Neuron (in vitro differentiated cells): Measurements from ENCODE around the gene NEB.

Experiments
- H2AFZ ChIP-seq: one replicate; pipeline ENCODE4 v1.6.1; 2013; ENCODE audit warnings: low read depth, mild to moderate bottlenecking, inconsistent platforms, low read length, moderate library complexity
- H3K27me3 ChIP-seq: one replicate; pipeline ENCODE4 v1.6.1; 2013; ENCODE audit warnings: low read length; ENCODE audit not compliant: insufficient read depth
- H3K36me3 ChIP-seq: one replicate; pipeline ENCODE4 v1.6.1; 2013; ENCODE audit warnings: low read length; ENCODE audit not compliant: insufficient read depth
- H3K4me1 ChIP-seq: one replicate; pipeline ENCODE4 v1.6.1; 2013; ENCODE audit warnings: low read length; ENCODE audit not compliant: insufficient read depth
- H3K4me3 ChIP-seq: 2 replicates; pipeline ENCODE4 v1.5.1; 2013; ENCODE audit warnings: mild to moderate bottlenecking, low read length, moderate library complexity
- H3K9me3 ChIP-seq: one replicate; pipeline ENCODE4 v1.6.1; 2013; ENCODE audit warnings: low read length

Gene NEB

DNA sequence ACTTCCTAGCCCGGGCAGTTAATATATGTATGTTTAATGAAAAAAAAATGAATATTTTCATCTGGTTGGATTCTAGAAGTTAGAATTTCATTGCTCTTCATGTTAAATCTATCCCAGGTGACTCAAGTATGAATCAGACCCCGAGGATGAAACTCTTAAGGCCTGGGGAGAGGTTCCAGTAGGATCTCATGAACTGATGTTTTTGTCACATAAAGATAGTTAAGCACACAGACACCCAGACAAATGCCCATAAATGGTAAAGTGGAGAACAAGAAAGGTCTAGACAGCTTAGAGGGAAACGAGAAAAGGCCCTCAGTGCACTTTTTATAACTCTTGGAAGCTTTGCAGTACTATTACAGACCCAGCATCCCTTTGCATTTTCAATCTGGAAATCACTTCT, 210.4 kb downstream of the NEB start:
- Histone ChIP-seq H3K9me3 (no peaks in the 10 kb centered on the region), H3K4me1 (peaks cover 8% of the 10 kb centered on the region), H3K4me3 (no peak overlapping the region), H2AFZ (no peak overlapping the region), H3K27me3 (no peaks in the 10 kb centered on the region), H3K36me3 (no peaks in the 10 kb centered on the region)

DNA sequence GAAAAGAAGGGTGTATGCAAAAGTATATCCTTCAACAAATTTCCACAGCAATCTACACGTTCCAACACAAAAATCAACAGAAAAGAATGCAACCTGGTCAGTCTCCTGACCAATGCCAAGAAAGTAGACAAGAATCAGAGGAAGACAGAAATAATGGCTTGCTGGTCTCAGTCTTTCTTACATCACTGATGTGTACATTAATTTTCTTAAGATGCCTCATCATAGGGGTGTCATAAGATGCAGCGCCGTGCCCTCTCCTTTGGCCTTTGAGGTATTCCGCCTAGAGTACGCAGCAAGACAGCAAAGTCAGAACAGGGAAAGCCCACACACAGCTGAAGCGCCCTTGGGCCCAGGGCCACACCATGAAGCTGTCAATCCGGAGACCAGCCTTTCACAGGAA, 211.7 kb downstream of the NEB start:
- H3K36me3 ChIP-seq: no peaks in the 10 kb centered on the region
- H2AFZ ChIP-seq: no peak overlapping the region
- no peaks in the 10 kb centered on the region for H3K27me3 ChIP-seq
- H3K9me3 ChIP-seq: no peaks in the 10 kb centered on the region
- H3K4me1 ChIP-seq: peaks cover 8% of the 10 kb centered on the region
- no peak overlapping the region for H3K4me3 ChIP-seq

DNA sequence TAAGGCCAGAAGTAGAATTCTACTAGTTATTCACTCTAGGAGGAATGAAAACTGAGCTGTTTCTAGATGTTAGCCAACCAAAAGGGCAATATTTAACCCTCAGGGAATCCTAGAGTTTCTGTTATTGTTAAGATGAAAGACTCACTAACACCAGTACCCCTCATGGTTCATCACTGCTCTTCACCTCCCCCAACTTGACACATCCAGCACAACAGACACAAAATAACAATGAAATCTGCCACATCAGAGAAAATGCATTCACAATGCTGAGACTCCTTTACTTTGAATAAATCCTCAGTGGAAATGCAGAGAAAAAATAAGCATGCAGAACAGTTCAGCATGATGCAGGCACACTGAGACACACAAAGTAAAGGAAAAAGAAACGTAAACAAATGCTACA, 213.3 kb downstream of the NEB start:
- no peaks in the 10 kb centered on the region for H3K9me3 ChIP-seq
- H2AFZ ChIP-seq: peak overlapping the region; percentile 86
- H3K4me3 ChIP-seq: no peak overlapping the region
- H3K36me3 ChIP-seq: no peaks in the 10 kb centered on the region
- peaks cover 8% of the 10 kb centered on the region for H3K4me1 ChIP-seq
- H3K27me3 ChIP-seq: no peaks in the 10 kb centered on the region

DNA sequence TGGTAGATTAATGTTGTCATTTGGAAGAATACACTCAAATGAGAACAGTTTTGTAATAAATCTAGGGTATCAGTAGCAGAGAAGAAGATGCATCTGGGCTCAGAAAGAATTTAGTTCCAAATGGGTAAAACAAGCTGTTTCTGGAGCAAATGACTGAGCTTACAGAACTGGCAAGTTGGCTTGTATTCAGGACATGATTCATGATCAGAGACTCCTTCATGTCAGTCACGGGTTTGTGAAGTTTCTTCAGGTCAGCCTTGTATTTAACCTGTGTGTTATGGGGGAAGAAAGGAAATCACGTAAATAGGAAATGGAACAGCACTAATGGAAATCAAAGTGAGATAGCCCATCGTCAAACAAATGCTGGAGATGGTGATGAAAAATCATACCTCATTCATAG, 215.5 kb downstream of the NEB start:
- H3K4me1 ChIP-seq: peaks cover 8% of the 10 kb centered on the region

DNA sequence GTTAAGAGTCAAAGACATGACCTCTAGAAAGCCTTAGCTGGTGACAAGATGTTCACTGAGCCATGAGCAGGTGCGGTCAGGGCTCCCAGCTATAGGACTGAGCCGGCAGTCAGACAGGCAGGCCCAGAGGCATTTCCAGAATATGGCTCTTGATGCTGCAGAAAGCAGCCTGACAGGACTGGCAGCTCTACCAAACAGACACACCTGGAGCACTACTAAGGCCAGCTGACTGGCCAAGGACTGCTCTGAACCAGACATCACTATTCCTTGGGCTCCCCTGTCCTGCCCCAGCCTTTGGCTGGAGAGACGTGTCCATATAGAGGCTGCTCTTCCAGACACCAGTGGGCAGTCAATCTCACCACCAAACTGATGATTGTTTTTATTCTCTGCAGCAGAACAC, 225.8 kb downstream of the NEB start:
- Histone ChIP-seq H3K4me3 (no peak overlapping the region), H3K27me3 (no peaks in the 10 kb centered on the region), H3K4me1 (no peaks in the 10 kb centered on the region), H3K36me3 (no peaks in the 10 kb centered on the region), H2AFZ (no peak overlapping the region), H3K9me3 (no peaks in the 10 kb centered on the region)

More for the DNA sequence above, 215.5 kb downstream of the NEB start:
- H3K4me3 ChIP-seq: no peak overlapping the region
- no peaks in the 10 kb centered on the region for H3K36me3 ChIP-seq
- H3K9me3 ChIP-seq: no peaks in the 10 kb centered on the region
- H3K27me3 ChIP-seq: no peaks in the 10 kb centered on the region
- no peak overlapping the region for H2AFZ ChIP-seq

DNA sequence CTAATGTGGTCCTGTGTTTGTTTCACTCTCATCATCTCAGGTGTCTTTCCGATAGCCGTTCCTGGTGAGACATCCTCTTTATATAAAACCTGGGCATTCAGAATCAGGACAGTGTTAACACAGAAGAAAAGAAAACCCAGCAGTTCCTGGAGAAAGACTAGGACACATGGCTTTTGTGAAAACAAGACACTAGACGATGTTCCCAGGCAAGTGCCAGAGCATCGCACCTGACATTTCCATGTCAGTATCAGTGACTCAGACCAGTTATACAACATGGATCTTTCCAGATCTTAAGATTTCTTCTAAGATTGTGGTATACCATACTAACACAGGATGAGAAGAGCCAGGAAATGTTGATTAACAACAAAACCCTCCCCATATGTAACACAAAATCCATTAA, 228.1 kb downstream of the NEB start:
- Histone ChIP-seq H3K27me3 (no peaks in the 10 kb centered on the region), H3K36me3 (no peaks in the 10 kb centered on the region), H3K4me1 (no peaks in the 10 kb centered on the region), H3K4me3 (no peak overlapping the region), H3K9me3 (no peaks in the 10 kb centered on the region), H2AFZ (no peak overlapping the region)

DNA sequence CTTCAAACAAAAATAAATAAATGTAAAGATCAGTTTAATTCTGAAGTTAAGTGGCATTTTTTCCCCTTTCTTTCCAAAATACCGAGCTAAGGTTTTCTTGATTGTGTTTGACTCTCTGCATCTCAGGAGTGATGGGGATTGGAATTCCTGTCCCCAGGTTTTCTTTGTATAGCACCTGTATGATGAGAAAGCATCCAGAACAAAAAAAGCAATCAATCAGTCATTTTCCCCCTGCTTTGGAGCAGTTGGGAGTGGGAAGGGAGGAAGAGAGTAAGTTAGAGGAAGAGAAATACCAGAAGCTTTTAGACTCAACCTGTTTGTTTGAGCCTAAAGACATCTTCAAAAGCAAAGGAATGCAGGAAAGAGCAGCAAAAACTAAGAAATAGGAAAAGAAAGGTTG, 236.1 kb downstream of the NEB start:
- H3K4me3 ChIP-seq: no peak overlapping the region
- no peaks in the 10 kb centered on the region for H3K36me3 ChIP-seq
- no peaks in the 10 kb centered on the region for H3K4me1 ChIP-seq
- H2AFZ ChIP-seq: no peak overlapping the region
- H3K9me3 ChIP-seq: no peaks in the 10 kb centered on the region
- H3K27me3 ChIP-seq: no peaks in the 10 kb centered on the region

DNA sequence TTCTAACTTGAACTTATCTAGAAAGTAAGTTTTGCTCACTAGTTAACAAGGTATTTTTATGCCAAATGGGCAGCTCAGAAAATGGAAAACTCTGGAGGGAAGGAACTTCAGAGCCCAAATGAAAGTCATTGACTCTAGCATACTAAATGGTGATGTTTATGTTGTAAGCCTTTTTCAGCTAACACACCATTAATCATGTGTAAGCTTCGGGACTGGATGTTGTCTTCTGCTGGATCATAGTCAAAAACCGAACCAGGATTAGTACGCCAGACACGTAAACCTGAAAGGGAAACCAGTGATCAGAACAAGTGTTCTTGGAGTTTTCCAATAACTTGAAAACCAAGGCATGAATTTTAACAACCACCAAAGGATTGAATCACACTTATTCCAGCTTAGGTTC, 242.8 kb downstream of the NEB start:
- Histone ChIP-seq H3K36me3 (no peaks in the 10 kb centered on the region), H3K4me1 (no peaks in the 10 kb centered on the region), H3K4me3 (no peak overlapping the region), H2AFZ (no peak overlapping the region), H3K27me3 (no peaks in the 10 kb centered on the region), H3K9me3 (no peaks in the 10 kb centered on the region)

DNA sequence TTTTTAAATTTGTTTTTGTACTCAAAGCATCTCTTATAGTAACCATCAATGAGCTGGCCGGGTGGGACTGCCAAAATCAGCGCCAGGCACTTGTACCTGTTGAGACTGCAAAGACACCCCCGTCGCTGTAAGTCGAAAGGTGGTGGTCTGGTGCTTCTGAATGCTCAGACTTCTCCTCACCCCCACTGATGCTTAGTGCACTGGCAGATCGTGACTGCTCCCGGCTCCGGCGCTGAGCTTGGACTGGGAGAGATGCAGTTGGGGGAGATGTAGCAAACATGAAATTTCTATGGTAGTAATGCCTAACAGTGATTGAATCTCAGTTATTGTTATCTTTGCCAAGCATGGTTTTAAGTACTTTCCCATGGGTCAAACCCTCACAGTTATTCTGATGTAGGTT, 244.0 kb downstream of the NEB start:
- no peak overlapping the region for H2AFZ ChIP-seq
- no peak overlapping the region for H3K4me3 ChIP-seq
- H3K4me1 ChIP-seq: no peaks in the 10 kb centered on the region
- H3K27me3 ChIP-seq: no peaks in the 10 kb centered on the region
- no peaks in the 10 kb centered on the region for H3K36me3 ChIP-seq
- H3K9me3 ChIP-seq: no peaks in the 10 kb centered on the region

DNA sequence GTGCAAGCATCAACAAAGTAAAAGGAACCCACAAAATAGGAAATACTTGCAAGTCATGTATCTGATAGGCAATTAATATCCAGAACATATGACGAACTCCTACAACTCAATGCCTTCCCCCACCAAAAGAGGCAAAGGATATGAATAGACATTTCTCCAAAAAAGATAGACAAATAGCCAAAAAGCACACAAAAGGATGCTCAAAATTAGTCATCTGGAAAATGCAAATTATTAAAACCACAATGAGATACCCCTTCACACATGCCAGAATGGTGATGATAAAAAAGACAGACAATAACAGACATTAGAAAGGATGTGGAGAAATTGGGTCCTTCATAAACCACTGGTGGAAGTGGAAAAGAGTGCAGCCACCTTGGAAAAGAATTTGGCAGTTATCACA, 248.2 kb downstream of the NEB start:
- H3K4me1 ChIP-seq: no peaks in the 10 kb centered on the region
- H3K9me3 ChIP-seq: no peaks in the 10 kb centered on the region
- H2AFZ ChIP-seq: no peak overlapping the region
- H3K36me3 ChIP-seq: peaks cover 17% of the 10 kb centered on the region
- no peak overlapping the region for H3K4me3 ChIP-seq
- H3K27me3 ChIP-seq: no peaks in the 10 kb centered on the region

DNA sequence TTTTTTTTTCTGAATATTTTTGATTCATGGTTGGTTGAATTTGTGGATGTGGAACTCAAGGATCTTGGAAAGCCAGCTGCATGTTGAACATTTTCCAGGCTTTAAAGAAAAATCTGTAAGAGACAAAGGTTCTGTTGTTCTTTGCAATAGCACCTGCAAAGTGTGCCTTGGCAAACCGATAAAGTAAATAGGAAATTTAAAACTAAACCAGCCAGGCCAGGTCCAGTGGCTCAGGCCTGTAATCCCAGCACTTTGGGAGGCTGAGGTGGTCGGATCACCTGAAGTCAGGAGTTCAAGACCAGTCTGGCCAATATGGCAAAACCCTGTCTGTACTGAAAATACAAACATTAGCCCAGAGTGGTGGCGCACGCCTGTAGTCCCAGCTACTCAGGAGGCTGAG, 250.2 kb downstream of the NEB start:
- no peaks in the 10 kb centered on the region for H3K9me3 ChIP-seq
- H3K36me3 ChIP-seq: peaks cover 30% of the 10 kb centered on the region
- H3K4me1 ChIP-seq: no peaks in the 10 kb centered on the region
- no peaks in the 10 kb centered on the region for H3K27me3 ChIP-seq
- H3K4me3 ChIP-seq: no peak overlapping the region
- no peak overlapping the region for H2AFZ ChIP-seq

DNA sequence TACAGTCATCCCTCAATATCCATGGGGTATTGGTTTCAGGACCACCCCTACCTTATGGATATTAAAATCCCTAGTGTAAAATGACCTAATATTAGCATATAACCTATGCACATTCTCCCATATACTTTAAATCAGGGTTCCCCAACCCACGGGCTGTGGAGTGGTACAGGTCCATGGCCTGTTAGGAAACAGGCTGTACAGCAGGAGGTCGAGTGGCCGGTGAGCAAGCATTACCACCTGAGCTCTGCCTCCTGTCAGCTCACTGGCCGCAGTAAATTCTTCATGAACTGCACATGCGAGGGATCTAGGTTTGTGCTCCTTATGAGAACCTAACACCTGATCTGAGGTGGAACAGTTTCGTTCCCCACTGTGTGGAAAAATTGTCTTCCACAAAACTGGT, 250.7 kb downstream of the NEB start:
- Histone ChIP-seq H3K4me3 (no peak overlapping the region), H3K36me3 (peaks cover 30% of the 10 kb centered on the region), H3K27me3 (no peaks in the 10 kb centered on the region), H3K4me1 (no peaks in the 10 kb centered on the region), H3K9me3 (no peaks in the 10 kb centered on the region), H2AFZ (no peak overlapping the region)

DNA sequence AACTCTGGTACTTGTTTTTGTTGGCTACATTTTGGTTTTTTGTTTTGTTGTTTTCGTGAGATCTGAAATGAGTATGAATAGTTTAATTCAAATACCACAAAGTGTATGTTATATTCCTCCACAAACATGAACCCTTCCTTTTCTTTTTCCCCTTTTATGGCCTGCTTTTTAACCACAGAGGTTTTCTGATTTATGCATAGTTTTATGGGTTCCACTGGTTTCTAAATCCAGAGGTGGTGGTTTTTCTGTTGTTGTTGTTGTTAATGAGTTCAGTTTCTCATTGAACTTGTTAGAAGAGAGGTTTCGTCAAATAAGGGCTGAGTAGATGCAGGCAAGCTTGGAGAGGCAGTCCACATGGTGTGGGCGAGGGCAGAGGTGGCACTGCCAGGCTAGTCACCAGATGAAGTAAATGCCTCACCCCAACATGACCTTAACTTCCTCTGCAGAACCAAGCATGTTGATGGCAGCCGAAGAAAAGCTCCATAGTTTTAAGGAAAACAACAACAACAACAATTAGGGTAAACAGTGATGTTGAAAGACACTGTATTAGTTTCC, 252.0 kb downstream of the NEB start:
- H3K4me1 ChIP-seq: no peaks in the 10 kb centered on the region
- no peak overlapping the region for H2AFZ ChIP-seq
- no peaks in the 10 kb centered on the region for H3K9me3 ChIP-seq
- no peaks in the 10 kb centered on the region for H3K27me3 ChIP-seq
- H3K4me3 ChIP-seq: no peak overlapping the region
- H3K36me3 ChIP-seq: peaks cover 34% of the 10 kb centered on the region

DNA sequence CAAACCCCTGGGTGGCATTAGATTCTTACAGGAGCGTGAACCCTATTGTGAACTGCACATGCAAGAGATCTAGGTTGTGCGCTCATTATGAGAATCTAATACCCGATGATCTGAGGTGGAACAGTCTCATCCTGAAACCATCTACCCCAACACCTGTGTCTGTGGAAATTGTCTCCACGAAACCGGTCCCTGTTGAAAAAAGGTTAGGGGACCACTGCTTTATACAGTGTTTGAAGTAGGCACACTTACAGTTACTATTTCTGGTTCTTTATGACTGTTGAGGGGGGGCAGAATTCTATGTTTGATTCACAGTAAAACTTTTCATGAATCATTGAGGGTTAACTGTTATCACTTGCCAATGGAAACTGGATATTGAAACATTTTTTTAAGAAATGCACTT, 252.5 kb downstream of the NEB start:
- Histone ChIP-seq H3K27me3 (no peaks in the 10 kb centered on the region), H3K36me3 (peaks cover 37% of the 10 kb centered on the region), H3K9me3 (no peaks in the 10 kb centered on the region), H3K4me3 (no peak overlapping the region), H3K4me1 (no peaks in the 10 kb centered on the region), H2AFZ (no peak overlapping the region)
